ENCODE data around the gene SMIM11.
"Not testable (repeated sequence)": the region's sequence is repeated elsewhere in the genome, so short reads cannot be mapped to it uniquely, and the experiment has no call there.

Gene SMIM11

DNA sequence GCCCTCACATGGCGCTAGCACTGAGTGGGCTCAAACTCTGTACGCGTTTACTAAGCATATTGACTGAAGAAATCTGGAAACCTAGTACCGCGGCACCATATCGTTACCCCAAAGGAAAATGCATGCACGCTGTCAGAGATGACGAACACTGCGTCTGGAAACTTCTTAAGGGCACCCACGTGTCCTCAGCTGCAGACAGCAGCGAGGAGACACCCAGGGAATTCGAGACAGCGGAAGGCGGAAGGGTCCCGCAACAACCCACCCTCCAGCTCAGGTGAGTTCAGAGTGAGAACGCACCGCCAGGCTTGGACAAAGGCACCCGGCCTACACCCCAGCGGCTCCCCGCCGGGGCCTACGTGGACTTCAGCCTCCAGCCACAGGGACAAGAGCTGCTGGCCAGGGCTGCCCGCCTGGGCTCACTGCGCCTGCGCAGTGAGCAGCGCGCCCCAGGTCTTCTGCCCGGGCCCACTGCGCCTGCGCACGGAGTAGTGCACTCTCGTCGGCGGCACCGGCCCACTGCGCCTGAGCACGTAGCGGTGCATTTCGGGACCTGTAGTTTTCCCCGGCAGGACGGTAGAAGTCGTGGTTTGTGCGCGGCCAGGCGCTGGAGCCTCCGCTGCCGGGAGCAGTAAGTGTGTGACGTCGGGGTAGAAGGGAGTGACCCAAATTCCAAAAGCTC lies at the start of gene SMIM11:
TSS of gene SMIM11 (plus strand) at position 568 of the 679 bp plus-strand sequence. CDS start 3,998 bp downstream, outside the sequence.
- not testable (repeated sequence) for DNase-seq (ENCODE audit: low read depth in 2 of 2)

DNA sequence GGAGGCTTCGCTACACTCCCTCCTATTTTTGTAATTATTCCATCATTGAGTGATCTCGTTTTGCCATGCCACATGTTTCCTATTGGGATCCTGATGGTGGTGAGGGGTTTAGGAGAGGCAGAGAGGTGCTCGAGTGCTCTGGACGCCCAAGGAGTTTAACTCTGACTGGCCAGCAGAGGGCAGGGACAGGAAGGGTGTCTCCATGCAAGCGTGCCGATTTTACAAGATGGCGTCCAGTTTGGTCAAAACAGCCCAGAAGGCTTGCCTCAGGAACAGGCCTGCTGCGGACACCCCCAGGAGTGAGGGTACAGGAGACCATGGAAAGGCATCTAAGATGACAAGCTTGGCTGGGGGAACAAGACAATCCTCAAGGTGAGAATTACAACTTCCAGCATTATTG lies 45.3 kb upstream of the SMIM11 start:
- no peak for DNase-seq (ENCODE audit: low read depth in 2 of 2)

DNA sequence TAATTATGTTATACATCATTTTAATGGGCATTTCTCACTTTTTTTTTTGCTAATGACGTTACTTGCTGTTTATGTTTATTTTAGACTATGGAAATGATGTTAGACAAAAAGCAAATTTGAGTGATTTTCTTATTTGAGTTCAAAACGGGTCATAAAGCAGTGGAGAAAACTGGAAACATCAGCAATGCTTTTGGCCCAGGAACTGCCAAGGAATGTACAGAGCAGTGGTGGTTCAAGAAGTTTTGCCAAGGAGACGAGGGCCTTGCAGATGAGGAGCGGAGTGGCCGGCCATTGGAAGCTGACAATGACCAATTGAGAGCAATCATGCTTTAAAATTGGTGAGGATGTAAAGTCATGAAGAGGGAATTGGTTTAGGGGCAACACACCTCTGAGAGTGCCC lies 43.6 kb upstream of the SMIM11 start:
- DNase-seq (ENCODE audit: low read depth in 2 of 2), result no peak

DNA sequence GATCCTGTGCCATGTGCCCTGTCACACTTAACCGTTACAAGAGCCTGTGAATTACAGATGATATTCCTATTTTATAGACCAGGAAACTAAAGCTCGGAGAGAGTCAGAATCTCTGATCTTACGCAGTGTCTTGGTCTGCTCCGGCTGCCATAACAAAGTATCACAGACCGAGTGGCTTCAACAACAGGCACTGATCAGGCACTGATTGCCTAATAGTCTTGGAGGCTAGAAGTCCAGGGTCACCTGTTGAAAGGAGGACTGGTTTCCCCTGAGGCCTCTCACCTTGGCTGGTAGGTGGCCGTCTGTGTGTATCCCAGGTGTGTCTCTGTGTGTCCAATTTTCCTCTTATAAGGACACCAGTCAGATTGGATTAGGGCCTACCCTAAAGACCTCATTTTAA lies 43.0 kb upstream of the SMIM11 start:
- no peak for DNase-seq (ENCODE audit: low read depth in 2 of 2)

GRCh38 chr21:34333121-34333739 lies 42.1 kb upstream of the SMIM11 start:
- DNase-seq (ENCODE audit: low read depth in 2 of 2), result no peak

DNA sequence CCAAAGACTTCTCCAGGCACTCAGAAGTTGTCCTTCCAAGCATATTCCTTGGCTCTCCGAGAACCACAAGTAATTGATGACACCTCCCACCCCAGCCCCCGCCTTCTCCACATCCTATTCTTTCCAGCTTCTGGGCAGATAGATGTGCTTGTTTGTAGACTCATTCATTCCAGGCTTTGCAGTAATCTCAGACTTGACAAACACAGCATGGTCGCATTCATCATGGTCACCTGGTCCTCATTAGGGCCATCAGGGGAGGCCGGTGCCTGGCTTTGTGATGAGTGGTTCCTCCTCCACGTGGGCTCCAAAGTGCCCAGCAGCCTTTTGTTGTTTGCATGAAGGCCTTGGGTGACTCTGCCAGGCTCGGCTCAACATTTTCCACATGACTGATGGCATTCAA lies 40.0 kb upstream of the SMIM11 start:
- DNase-seq (ENCODE audit: low read depth in 2 of 2), result no peak

GRCh38 chr21:34336245-34336644 lies 39.1 kb upstream of the SMIM11 start:
- no peak for DNase-seq (ENCODE audit: low read depth in 2 of 2)

GRCh38 chr21:34336756-34337391 lies 38.4 kb upstream of the SMIM11 start:
- DNase-seq (ENCODE audit: low read depth in 2 of 2), result no peak

DNA sequence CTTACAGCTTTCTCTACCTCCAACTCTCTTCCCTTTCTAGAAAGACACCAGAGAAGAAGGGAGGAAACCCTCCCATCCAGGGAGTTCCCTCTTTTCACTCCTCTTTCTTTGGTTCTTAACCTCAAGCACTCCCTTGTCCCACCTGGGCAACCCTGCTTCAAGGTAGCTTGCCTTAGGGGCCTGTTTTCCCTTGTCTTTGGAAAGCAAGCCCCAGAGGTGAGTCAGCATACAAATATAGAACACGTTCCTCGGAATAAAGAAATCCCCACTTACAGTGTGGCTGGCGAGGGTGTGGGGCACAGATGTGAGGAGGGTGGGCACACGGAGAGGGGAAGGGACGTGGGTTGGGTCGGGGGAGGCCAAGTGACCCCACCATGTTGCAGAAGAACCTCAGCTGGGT lies 37.6 kb upstream of the SMIM11 start:
- DNase-seq (ENCODE audit: low read depth in 2 of 2), result no peak

DNA sequence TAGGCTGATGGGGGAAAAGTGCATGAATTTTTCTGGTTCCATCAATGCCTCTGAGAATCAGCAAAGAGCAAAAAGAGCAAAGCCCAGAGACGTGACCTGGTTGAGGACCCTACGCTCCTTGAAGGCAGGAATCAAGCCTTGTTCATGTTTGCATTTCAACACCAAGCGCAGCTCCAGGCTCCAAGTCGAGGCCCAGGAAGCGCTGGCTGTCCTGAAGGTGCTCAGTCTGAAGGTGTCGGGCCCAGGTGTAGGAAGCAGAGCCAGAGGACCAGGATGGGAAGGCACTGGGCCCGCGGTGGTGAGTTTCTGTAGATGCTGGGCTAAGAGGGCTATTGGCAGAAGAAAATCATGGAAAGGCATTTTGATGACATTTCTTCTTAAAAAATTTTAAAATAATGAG lies 37.1 kb upstream of the SMIM11 start:
- no peak for DNase-seq (ENCODE audit: low read depth in 2 of 2)

DNA sequence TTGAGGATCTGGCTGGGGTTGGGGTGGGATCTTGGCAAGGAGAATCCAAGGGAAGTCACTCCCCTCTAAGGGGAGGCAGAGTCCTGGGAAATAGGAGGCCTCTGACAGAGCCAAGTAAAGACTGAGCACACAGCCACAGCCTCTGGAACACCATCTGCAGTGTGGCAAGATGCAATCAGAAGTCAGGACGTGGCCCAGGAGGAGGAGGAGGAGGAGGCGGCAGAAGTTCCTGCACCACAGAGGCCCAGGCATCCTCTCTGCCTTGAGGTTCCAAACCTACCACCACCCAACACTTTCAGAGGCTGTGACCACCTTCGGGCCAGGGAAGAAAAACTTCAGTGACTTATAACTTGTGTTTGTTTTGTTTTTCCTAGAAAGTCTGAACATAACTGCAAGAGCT lies 35.2 kb upstream of the SMIM11 start:
- DNase-seq (ENCODE audit: low read depth in 2 of 2), result no peak

DNA sequence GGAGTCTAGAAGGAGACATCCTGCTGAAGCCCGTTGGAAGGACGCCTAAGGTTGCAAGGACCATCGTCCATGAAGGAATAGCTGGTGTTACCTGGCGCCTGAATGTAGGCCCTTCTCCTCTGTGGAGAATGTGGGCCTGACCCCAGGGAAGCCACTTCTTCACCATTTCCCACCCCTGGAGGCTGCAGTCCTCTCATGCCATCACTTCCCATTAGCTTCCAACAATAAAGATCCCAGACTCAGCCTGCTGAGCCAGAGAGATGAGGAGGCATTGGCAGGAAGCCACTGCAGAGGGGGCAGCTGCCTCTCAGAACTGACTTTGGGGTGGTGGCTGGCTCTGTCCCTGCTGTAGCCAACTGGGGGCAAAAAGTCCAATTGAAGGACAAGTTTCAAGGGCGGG lies 32.8 kb upstream of the SMIM11 start:
- no peak for DNase-seq (ENCODE audit: low read depth in 2 of 2)

- DNase-seq (ENCODE audit: low read depth in 2 of 2), result no peak
These were observed 32.0 kb upstream of the SMIM11 start for GRCh38 chr21:34343347-34343746.

DNA sequence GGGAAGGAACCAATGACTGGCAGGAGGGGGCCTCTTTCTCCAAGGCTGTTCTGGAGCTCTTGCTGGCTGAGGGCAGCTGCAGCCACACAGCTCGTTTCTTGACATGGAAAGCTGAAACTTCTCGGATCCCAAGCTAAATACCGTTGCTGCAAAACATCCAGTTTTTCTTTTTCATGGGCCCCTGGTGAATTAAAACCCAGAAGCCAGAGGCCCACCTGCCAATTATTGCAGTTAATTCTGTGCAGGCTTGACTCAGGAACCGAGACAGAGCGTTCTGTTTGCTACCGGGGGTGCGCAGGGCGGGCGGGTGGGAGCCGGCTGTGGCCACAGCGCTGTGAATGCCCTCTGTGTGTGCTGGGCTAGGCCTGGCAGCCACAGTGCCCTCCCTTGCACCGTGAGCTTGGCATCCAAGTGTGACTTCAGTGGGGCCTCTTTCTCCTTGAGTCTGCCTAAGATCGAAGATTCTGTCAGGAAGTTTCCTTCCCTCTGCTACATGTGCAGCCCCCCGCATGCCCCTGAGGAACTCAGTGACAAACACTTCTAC lies 31.4 kb upstream of the SMIM11 start:
- DNase-seq (ENCODE audit: low read depth in 2 of 2), result no peak

- no peak for DNase-seq (ENCODE audit: low read depth in 2 of 2)
These were observed 30.7 kb upstream of the SMIM11 start for GRCh38 chr21:34344584-34344983.

DNA sequence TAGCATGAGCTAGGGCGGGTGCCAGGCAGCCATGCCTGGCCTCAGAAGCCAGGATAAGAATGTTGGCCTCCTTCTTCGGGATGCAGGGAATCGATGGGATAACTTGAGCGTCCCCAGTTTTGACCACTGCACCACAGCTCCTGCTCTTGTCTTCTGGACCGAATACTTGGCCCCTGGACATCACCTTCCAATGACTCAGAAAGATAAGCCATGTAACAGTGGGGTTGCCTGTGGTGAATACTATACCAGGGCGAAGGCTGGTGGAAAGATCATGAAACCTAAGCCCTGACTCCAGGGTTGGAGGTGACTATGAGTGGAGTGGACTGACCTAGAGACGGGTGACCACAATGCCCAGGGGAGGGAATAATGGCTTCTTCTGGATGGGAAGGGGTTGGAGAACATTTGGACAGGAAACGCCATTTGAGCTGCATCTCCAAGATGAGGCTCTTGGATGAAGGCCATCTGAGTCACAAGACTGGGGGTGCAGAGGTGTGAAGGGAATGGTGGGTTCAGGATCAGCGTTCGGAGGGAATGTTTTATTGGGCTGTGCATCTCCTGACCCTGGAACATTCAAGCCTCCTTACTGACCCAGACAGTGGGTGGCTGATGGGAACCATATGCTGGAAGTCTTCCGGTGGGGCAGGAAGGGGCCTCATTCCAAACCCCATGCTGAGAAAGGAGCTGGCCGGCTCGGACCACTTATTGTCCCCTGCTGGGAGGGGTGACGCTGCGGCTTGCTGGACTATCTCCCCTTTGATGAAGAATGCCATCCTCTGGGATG lies 30.0 kb upstream of the SMIM11 start:
- no peak for DNase-seq (ENCODE audit: low read depth in 2 of 2)

DNA sequence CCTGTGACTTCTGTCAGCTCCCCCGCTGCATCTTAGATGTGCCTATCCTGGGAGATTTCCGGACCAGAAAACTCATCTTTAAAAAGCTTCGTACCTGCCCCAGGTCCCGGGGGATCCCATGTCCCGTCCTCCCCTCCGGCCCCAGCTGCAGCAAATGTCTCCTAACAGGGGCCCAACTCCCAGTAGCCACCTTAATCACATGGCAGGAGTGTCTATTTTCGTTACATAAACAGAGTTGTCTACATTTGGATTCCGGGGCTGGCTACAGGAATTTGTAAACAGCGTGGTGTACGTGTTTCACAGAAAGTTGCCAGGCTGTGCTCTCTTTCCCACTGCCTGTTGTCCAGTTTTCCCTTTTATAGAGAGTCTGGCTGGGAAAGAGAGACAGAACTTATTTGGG lies 29.4 kb upstream of the SMIM11 start:
- DNase-seq (ENCODE audit: low read depth in 2 of 2), result no peak

DNA sequence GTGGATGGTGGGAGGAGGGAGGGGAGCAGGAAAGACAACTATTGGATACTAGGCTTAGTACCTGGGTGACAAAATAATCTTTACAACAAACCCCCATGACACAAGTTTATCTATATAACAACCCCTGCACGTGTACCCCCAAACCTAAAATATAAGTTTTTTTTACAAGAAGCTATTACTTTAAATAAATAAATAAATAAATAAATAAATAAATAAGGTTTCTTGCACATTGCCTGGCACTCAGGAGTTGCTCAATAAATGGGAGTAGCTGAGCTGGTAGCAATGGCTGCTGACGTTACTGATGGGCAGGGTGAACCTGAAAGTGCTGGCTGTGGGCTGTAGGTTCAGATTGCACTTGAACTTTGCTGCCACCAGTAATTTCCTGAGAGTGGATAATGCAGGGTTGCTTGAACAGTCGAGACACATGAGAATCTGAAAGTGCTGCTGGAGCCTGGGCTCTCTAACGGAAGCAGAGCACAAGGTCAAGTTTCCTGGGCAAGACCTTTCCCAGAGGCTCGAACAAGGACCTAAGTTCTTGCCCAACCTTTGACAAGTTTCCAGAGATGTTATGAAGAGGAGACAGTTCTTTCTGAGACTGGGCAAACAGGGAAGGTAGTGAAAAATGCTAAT lies 26.3 kb upstream of the SMIM11 start:
- DNase-seq (ENCODE audit: low read depth in 2 of 2), result no peak

GRCh38 chr21:34351786-34352241 lies 23.5 kb upstream of the SMIM11 start:
- no peak for DNase-seq (ENCODE audit: low read depth in 2 of 2)

DNA sequence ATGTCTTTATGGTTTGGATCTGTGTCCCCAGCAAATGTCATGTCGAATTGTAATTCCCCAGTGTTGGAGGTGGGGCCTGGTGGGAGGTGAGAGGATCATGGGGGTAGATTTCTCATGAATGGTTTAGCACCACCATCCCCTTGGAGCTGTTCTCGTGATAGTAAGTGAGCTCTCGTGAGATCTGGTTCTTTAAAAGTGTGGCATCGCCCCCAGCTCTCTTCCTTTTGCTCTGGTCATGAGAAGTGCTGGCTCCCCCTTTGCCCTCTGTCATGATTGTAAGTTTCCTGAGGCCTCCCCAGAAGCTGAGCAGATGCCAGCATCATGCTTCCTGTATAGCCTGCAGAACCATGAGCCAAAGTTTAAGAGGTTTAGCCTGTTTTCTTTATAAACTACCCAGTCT lies 22.8 kb upstream of the SMIM11 start:
- no peak for DNase-seq (ENCODE audit: low read depth in 2 of 2)

GRCh38 chr21:34353182-34353581 lies 22.1 kb upstream of the SMIM11 start:
- no peak for DNase-seq (ENCODE audit: low read depth in 2 of 2)

DNA sequence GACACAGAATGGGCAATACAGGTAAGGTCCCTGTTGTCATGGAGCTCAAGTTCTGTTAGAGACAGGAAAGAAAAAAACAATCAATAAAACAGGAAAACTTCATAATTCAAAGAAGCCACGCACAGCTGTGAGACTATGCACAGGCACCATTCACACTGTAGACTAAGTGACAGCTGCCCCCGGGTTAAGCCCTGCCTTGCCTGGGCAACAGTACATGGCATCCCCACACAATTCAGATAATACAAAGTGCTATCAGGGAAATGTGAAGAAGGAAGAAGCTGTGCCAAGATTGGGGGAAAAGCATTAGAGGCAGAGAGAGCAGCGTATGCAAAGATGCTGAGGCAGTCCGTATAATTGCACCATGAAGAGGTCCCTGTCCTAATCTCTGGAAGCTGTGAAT lies 20.5 kb upstream of the SMIM11 start:
- DNase-seq (ENCODE audit: low read depth in 2 of 2), result no peak

All from stimulated activated CD8-positive, alpha-beta memory T cell treated with anti-CD3 and anti-CD28 coated beads, Interleukin-2, amount 100 ng/mL, for 48 hours (primary cell).